HCT116 (cell line): ENCODE results near the gene PIK3R2. TPM values are rescaled to one million over a fixed set of nuclear protein-coding genes. Genes with fewer than 3 reads are reported as not detected.

Source experiments
- ATAC-seq: fragments of 200-7000 bp; cut with Tn5 transposase; 2 replicates; pipeline ENCODE4 v1.9.1; 2020; ENCODE audit warnings: mild to moderate bottlenecking, moderate library complexity
- BruUV-seq: library from RNA; stranded (reverse); fragments of 400-500 nt; replicated peaks from 2 replicates; lab custom pipeline; 2021; lab: Mats Ljungman, UMichigan
- CTCF ChIA-PET: fragments of 300-600 bp; sonication (Branson Sonifier 250); formaldehyde crosslinking; loops from one replicate; lab custom pipeline; 2021; ENCODE audit warnings: antibody characterized with exemption; lab: Charles Lee
- POLR2A ChIA-PET: fragments of 300-600, 350-600 bp; sonication (Branson Sonifier 250); formaldehyde crosslinking; loops from one replicate; lab custom pipeline; 2021; ENCODE audit warnings: antibody characterized with exemption; lab: Charles Lee
- RAD21 ChIA-PET, 2 experiments: fragments of 300-600 bp; sonication (Branson Sonifier 250); formaldehyde crosslinking; loops; one replicate each; lab custom pipeline; 2023; ENCODE audit warnings: low total read pairs in 2 of 2; ENCODE audit not compliant: uncharacterized antibody in 2 of 2, unreplicated experiment in 2 of 2, low non-redundant PET in 1 of 2; lab: Charles Lee
- DNase-seq: peaks from one replicate; pipeline ENCODE4 v3.0.0-alpha.2; 2010; ENCODE audit warnings: low read depth, low spot score
- H2AFZ ChIP-seq: fragments of 200-600 bp; shearing (Covaris generic), sonication (generic); 2 replicates; pipeline ENCODE4 v1.6.1; 2017; ENCODE audit warnings: low read depth, mixed run types, mixed read lengths, antibody characterized with exemption, low read length; ENCODE audit not compliant: poor library complexity, severe bottlenecking
- H3K27ac ChIP-seq: 2 replicates; pipeline ENCODE4 v1.5.1; 2012; ENCODE audit warnings: low read depth, low read length
- H3K27me3 ChIP-seq: fragments of 200-600 bp; sonication (generic); 2 replicates; pipeline ENCODE4 v1.6.1; 2016; ENCODE audit warnings: mixed run types, low read length, mixed read lengths; ENCODE audit not compliant: insufficient read depth
- H3K36me3 ChIP-seq, 2 experiments: fragments of 200-500 bp in 1 of 2; fragments of 200-600 bp in 1 of 2; sonication (Bioruptor generic) in 1 of 2; sonication (generic) in 1 of 2; 2 replicates each; pipeline versions ENCODE4 v1.5.1 to v1.6.1; 2014 to 2016; ENCODE audit warnings: low read length in 2 of 2, inconsistent platforms in 1 of 2, mixed read lengths in 1 of 2, mixed run types in 1 of 2; ENCODE audit not compliant: insufficient read depth in 2 of 2, control insufficient read depth in 1 of 2
- H3K4me1 ChIP-seq, 2 experiments: fragments of 200-600 bp in 1 of 2; sonication (generic) in 1 of 2; 2 replicates each; pipeline versions ENCODE4 v1.5.1 to v1.6.1; 2012 to 2017; ENCODE audit warnings: low read length in 2 of 2, inconsistent platforms in 1 of 2, mild to moderate bottlenecking in 1 of 2, mixed read lengths in 1 of 2, mixed run types in 1 of 2, moderate library complexity in 1 of 2; ENCODE audit not compliant: insufficient read depth in 2 of 2, control insufficient read depth in 1 of 2
- H3K4me2 ChIP-seq: fragments of 200-600 bp; sonication (generic); 2 replicates; pipeline ENCODE4 v1.6.1; 2017; ENCODE audit warnings: mixed run types, low read length, mixed read lengths
- H3K4me3 ChIP-seq, 2 experiments: fragments of 200-600 bp in 1 of 2; sonication (generic) in 1 of 2; replicated peaks in 1 of 2; 2 replicates each; pipeline ENCODE4 v1.5.1; 2011 to 2016; ENCODE audit warnings: low read length in 2 of 2, control low read depth in 1 of 2, low read depth in 1 of 2, mild to moderate bottlenecking in 1 of 2, mixed read lengths in 1 of 2, mixed run types in 1 of 2
- H3K79me2 ChIP-seq: fragments of 200-600 bp; sonication (generic); 2 replicates; pipeline ENCODE4 v1.6.1; 2017; ENCODE audit warnings: mild to moderate bottlenecking, mixed run types, low read length, moderate library complexity, mixed read lengths; ENCODE audit not compliant: insufficient read depth
- H3K9ac ChIP-seq: fragments of 200-600 bp; sonication (generic); 2 replicates; pipeline ENCODE4 v1.6.1; 2016; ENCODE audit warnings: low read length, mixed read lengths
- H3K9me2 ChIP-seq: fragments of 200-600 bp; sonication (generic), shearing (Covaris generic); 2 replicates; pipeline ENCODE4 v1.6.1; 2017; ENCODE audit warnings: mixed run types, mild to moderate bottlenecking, moderate library complexity; ENCODE audit not compliant: insufficient read depth
- H3K9me3 ChIP-seq, 2 experiments: fragments of 200-500 bp in 1 of 2; fragments of 200-600 bp in 1 of 2; sonication (Bioruptor generic) in 1 of 2; sonication (generic) in 1 of 2; 2 replicates each; pipeline ENCODE4 v1.6.1; 2014 to 2017; ENCODE audit warnings: low read length in 2 of 2, mixed read lengths in 2 of 2, inconsistent platforms in 1 of 2, low read depth in 1 of 2, mild to moderate bottlenecking in 1 of 2, mixed run types in 1 of 2, moderate library complexity in 1 of 2; ENCODE audit not compliant: control insufficient read depth in 1 of 2, insufficient read depth in 1 of 2
- H4K20me1 ChIP-seq: fragments of 200-600 bp; sonication (generic), shearing (Covaris generic); 2 replicates; pipeline ENCODE4 v1.6.1; 2017; ENCODE audit warnings: mixed run types, mild to moderate bottlenecking, moderate library complexity; ENCODE audit not compliant: insufficient read depth
- CBX3 ChIP-seq: IDR thresholded peaks from 2 replicates; pipeline ENCODE4 v1.6.1; 2012; ENCODE audit warnings: low read depth
- ELF1 ChIP-seq: IDR thresholded peaks from 2 replicates; pipeline ENCODE4 v1.6.1; 2012; ENCODE audit warnings: low read depth, borderline replicate concordance
- EZH2phosphoT487 ChIP-seq: fragments of 200-600 bp; IDR thresholded peaks from 2 replicates; pipeline ENCODE4 v1.6.1; 2018; ENCODE audit warnings: antibody characterized with exemption, borderline replicate concordance
- FOSL1 ChIP-seq: IDR thresholded peaks from 2 replicates; pipeline ENCODE4 v1.6.1; 2012; ENCODE audit warnings: low read depth
- JUND ChIP-seq: IDR thresholded peaks from 2 replicates; pipeline ENCODE4 v1.6.1; 2012
- POLR2A ChIP-seq: IDR thresholded peaks from 2 replicates; pipeline ENCODE4 v1.7.0; 2011; ENCODE audit warnings: borderline replicate concordance; ENCODE audit not compliant: insufficient read depth, insufficient read length; ENCODE audit errors: extremely low read depth
- POLR2AphosphoS5 ChIP-seq: IDR thresholded peaks from 2 replicates; pipeline ENCODE4 v1.6.1; 2011; ENCODE audit warnings: mild to moderate bottlenecking, low read depth, low read length, moderate library complexity
- RAD21 ChIP-seq: IDR thresholded peaks from 2 replicates; pipeline ENCODE4 v1.6.1; 2012; ENCODE audit warnings: low read depth, mild to moderate bottlenecking
- SP1 ChIP-seq: IDR thresholded peaks from 2 replicates; pipeline ENCODE4 v1.6.1; 2012; ENCODE audit warnings: low read depth
- YY1 ChIP-seq: IDR thresholded peaks from 2 replicates; pipeline ENCODE4 v1.6.1; 2011; ENCODE audit warnings: low read length, low read depth, moderate library complexity, mild to moderate bottlenecking; ENCODE audit not compliant: insufficient replicate concordance; ENCODE audit errors: extremely low read depth
- ZBTB33 ChIP-seq: IDR thresholded peaks from 2 replicates; pipeline ENCODE4 v1.6.1; 2011; ENCODE audit warnings: mild to moderate bottlenecking, low read length, moderate library complexity; ENCODE audit not compliant: insufficient replicate concordance; ENCODE audit errors: extremely low read depth
- ZFX ChIP-seq: fragments of 450-650 bp; IDR thresholded peaks from 2 replicates; pipeline ENCODE4 v1.6.1; 2017
- ZNF274 ChIP-seq: fragments of 200-500 bp; sonication (Bioruptor generic); IDR thresholded peaks from 2 replicates; pipeline ENCODE4 v1.6.1; 2014; ENCODE audit warnings: mild to moderate bottlenecking, low read depth, low read length, inconsistent platforms
- intact Hi-C: fragments of 100-400 bp; cut with micrococcal nuclease; formaldehyde crosslinking; loops from 2 replicates; pipeline ENCODE4 v1.10.0; 2022
- total RNA-seq: library from RNA; stranded (reverse); gene quantifications from one replicate; pipeline ENCODE4 v1.2.1, GENCODE V29; 2021; ENCODE audit not compliant: unreplicated experiment
- TF ChIP-seq, protein P1 (sequence below), 3 experiments: fragments of 200-600 bp in 1 of 3; sonication (generic) in 1 of 3; IDR thresholded peaks in 2 of 3; conservative IDR thresholded peaks in 1 of 3; 2 replicates each; pipeline ENCODE4 v1.5.1; 2012 to 2017; ENCODE audit warnings: low read depth in 2 of 3, low read length in 2 of 3, antibody characterized with exemption in 1 of 3, borderline replicate concordance in 1 of 3, control low read depth in 1 of 3, mild to moderate bottlenecking in 1 of 3, mixed read lengths in 1 of 3, mixed run types in 1 of 3, moderate library complexity in 1 of 3; ENCODE audit not compliant: insufficient read depth in 1 of 3
- TF ChIP-seq, protein P2 (sequence below): IDR thresholded peaks from 2 replicates; pipeline ENCODE4 v1.6.1; 2012; ENCODE audit warnings: low read depth
- TF ChIP-seq, protein P3 (sequence below): IDR thresholded peaks from 2 replicates; pipeline ENCODE4 v1.6.1; 2012

Gene PIK3R2
- total RNA-seq, 1 experiment from 2014 or later, result 53.4 TPM

GRCh38 chr19:18122424-18122823 is 30.5 kb upstream of the PIK3R2 start:
- Histone ChIP-seq H3K4me3 (no peak overlapping the region), H3K9me2 (no peaks in the 10 kb centered on the region), H3K79me2 (peaks cover 11% of the 10 kb centered on the region; the same call in 1 of the 2 replicates), H4K20me1 (no peaks in the 10 kb centered on the region), H3K36me3 (peaks cover 0 to 7% of the 10 kb centered on the region in 2 experiments; a peak in 2 of 4 replicates), H3K27ac (no peak overlapping the region), H3K4me2 (no peak overlapping the region), H2AFZ (no peak overlapping the region), H3K27me3 (no peaks in the 10 kb centered on the region), H3K4me1 (peaks cover 1 to 13% of the 10 kb centered on the region in 2 experiments), H3K9ac (no peak overlapping the region), H3K9me3 (no peaks in the 10 kb centered on the region)
- TF ChIP-seq ELF1, result no peak
- TF ChIP-seq EZH2phosphoT487, result no peak
- no peak for TF ChIP-seq SP1
- TF ChIP-seq, protein P1, sequence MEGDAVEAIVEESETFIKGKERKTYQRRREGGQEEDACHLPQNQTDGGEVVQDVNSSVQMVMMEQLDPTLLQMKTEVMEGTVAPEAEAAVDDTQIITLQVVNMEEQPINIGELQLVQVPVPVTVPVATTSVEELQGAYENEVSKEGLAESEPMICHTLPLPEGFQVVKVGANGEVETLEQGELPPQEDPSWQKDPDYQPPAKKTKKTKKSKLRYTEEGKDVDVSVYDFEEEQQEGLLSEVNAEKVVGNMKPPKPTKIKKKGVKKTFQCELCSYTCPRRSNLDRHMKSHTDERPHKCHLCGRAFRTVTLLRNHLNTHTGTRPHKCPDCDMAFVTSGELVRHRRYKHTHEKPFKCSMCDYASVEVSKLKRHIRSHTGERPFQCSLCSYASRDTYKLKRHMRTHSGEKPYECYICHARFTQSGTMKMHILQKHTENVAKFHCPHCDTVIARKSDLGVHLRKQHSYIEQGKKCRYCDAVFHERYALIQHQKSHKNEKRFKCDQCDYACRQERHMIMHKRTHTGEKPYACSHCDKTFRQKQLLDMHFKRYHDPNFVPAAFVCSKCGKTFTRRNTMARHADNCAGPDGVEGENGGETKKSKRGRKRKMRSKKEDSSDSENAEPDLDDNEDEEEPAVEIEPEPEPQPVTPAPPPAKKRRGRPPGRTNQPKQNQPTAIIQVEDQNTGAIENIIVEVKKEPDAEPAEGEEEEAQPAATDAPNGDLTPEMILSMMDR (IDR thresholded peaks at IDR 0.05 in 2 of 3, conservative IDR thresholded peaks at IDR 0.05 in 1 of 3; ENCODE audit: borderline replicate concordance in 1 of 3, insufficient read depth in 1 of 3, low read depth in 2 of 3, low read length in 2 of 3), result no peak
- TF ChIP-seq YY1, result no peak
- TF ChIP-seq JUND, result no peak
- no peak for TF ChIP-seq POLR2AphosphoS5
- TF ChIP-seq POLR2A, result no peak
- TF ChIP-seq RAD21, result no peak
- no peak for TF ChIP-seq ZNF274
- TF ChIP-seq, protein P2, sequence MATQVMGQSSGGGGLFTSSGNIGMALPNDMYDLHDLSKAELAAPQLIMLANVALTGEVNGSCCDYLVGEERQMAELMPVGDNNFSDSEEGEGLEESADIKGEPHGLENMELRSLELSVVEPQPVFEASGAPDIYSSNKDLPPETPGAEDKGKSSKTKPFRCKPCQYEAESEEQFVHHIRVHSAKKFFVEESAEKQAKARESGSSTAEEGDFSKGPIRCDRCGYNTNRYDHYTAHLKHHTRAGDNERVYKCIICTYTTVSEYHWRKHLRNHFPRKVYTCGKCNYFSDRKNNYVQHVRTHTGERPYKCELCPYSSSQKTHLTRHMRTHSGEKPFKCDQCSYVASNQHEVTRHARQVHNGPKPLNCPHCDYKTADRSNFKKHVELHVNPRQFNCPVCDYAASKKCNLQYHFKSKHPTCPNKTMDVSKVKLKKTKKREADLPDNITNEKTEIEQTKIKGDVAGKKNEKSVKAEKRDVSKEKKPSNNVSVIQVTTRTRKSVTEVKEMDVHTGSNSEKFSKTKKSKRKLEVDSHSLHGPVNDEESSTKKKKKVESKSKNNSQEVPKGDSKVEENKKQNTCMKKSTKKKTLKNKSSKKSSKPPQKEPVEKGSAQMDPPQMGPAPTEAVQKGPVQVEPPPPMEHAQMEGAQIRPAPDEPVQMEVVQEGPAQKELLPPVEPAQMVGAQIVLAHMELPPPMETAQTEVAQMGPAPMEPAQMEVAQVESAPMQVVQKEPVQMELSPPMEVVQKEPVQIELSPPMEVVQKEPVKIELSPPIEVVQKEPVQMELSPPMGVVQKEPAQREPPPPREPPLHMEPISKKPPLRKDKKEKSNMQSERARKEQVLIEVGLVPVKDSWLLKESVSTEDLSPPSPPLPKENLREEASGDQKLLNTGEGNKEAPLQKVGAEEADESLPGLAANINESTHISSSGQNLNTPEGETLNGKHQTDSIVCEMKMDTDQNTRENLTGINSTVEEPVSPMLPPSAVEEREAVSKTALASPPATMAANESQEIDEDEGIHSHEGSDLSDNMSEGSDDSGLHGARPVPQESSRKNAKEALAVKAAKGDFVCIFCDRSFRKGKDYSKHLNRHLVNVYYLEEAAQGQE, result no peak
- TF ChIP-seq, protein P3, sequence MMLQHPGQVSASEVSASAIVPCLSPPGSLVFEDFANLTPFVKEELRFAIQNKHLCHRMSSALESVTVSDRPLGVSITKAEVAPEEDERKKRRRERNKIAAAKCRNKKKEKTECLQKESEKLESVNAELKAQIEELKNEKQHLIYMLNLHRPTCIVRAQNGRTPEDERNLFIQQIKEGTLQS, result no peak
- no peak for TF ChIP-seq ZFX
- no peak for TF ChIP-seq CBX3
- no peak for TF ChIP-seq FOSL1
- TF ChIP-seq ZBTB33, result no peak
- ChIA-PET CTCF (no interaction called here), POLR2A (no interaction called here), RAD21 (no interaction called here)
- ATAC-seq (no peak), DNase-seq (no peak)
- intact Hi-C loops, result no loop called here
- no TSS peak for BruUV-seq
